Thymus (tissue), 11 donors: ENCODE data around the gene ZFAND3. TPM values are rescaled to one million over a fixed set of nuclear protein-coding genes. Genes with fewer than 3 reads are reported as not detected.
"Not testable (repeated sequence)": the region's sequence is repeated elsewhere in the genome, so short reads cannot be mapped to it uniquely, and the experiment has no call there.

Experiments used
- DNase-seq, 9 donors: peaks; one replicate each; pipeline ENCODE4 v3.0.0-alpha.2; 2013; ENCODE audit warnings: low spot score in 9 of 9, low read depth in 6 of 9, missing footprints in 1 of 9
- H3K27ac ChIP-seq, 2 donors: one replicate each; pipeline ENCODE4 v1.5.1; 2013; ENCODE audit warnings: control low read depth in 1 of 2, low read depth in 1 of 2, low read length in 1 of 2, mild to moderate bottlenecking in 1 of 2, moderate library complexity in 1 of 2
- H3K27me3 ChIP-seq, 2 donors: one replicate each; pipeline ENCODE4 v1.5.1; 2013; ENCODE audit warnings: low read length in 1 of 2; ENCODE audit not compliant: control insufficient read depth in 2 of 2, insufficient read depth in 1 of 2
- H3K36me3 ChIP-seq, 2 donors: one replicate each; pipeline ENCODE4 v1.5.1; 2013; ENCODE audit warnings: low read length in 1 of 2, mild to moderate bottlenecking in 1 of 2, moderate library complexity in 1 of 2; ENCODE audit not compliant: control insufficient read depth in 2 of 2, insufficient read depth in 2 of 2
- H3K4me1 ChIP-seq, 2 donors: one replicate each; pipeline ENCODE4 v1.5.1; 2013; ENCODE audit warnings: low read length in 2 of 2; ENCODE audit not compliant: control insufficient read depth in 2 of 2, insufficient read depth in 2 of 2
- H3K4me3 ChIP-seq, 2 donors: one replicate each; pipeline ENCODE4 v1.5.1; 2013; ENCODE audit warnings: low read length in 2 of 2, control low read depth in 1 of 2, mild to moderate bottlenecking in 1 of 2
- H3K9me3 ChIP-seq, 2 donors: one replicate each; pipeline ENCODE4 v1.5.1; 2013; ENCODE audit warnings: low read length in 1 of 2, mild to moderate bottlenecking in 1 of 2; ENCODE audit not compliant: control insufficient read depth in 2 of 2, insufficient read depth in 1 of 2
- WGBS: extraction: QIAGEN DNeasy Blood & Tissue Kit; methylation state at CpG from one replicate; pipeline ENCODE4 v1.1.7; 2013; 5-methylcytosine and 5-hydroxymethylcytosine counted together
- polyA plus RNA-seq: library from polyadenylated mRNA; stranded (reverse); fragments of 200-250 nt; gene quantifications from one replicate; pipeline ENCODE4 v1.2.3, GENCODE V29; 2013
- total RNA-seq: library from RNA; stranded (reverse); fragments of 120-200 nt; gene quantifications from one replicate; pipeline ENCODE4 v1.2.4, GENCODE V29; 2013
- donor health status: healthy.

The ZFAND3 gene
- total and polyA plus RNA-seq, 2 donors, result 8.5 to 25.7 TPM

DNA sequence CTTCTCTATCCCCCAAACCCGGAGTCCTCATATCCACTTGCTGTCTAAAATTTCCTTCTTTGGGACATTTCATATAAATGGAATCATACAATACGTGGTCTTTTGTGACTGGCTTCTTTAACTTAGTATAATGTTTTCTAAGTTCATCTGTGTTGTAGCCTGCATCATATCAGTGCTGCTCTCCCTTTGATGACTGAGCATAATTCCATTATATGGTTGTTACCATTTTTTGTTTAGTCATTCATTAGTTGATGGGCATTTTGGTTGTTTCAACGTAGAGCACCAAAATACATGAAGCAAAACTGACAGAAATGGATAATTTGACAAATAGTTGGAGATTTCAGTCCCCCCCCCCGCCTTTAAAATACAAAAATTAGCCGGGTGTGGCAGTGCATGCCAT lies 71.5 kb downstream of the ZFAND3 start:
- Histone ChIP-seq H3K4me1 (no peaks in the 10 kb centered on the region), H3K27ac (no peak overlapping the region)
- WGBS, result 95% methylated on average over 5 of the region's 5 CpGs

DNA sequence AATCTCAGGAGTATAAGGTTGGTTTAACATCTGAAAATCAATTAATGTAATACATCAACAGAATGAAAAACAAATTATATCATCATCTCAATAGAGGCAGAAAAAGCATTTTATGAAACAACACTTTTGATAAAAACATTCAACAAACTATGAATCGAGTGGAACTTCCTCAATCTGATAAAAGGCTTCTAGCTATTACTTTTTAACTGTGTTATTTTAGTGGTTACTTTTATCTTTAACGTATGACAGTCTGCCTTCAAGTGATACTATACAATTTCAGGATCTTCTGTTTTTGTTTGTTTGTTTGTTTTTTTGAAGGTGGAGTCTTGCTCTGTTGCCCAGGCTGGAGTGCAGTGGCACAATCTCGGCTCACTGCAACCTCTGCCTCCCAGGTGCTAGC lies 73.7 kb downstream of the ZFAND3 start:
- Histone ChIP-seq H3K9me3 (peaks cover 0 to 11% of the 10 kb centered on the region in 2 donors), H3K27ac (no peak overlapping the region), H3K4me1 (no peaks in the 10 kb centered on the region), H3K4me3 (no peak overlapping the region), H3K36me3 (peaks cover 0 to 3% of the 10 kb centered on the region in 2 donors), H3K27me3 (no peaks in the 10 kb centered on the region)
- 42% methylated on average over 3 of the region's 3 CpGs for WGBS
- DNase-seq, result no peak

More for the DNA sequence above, 71.5 kb downstream of the ZFAND3 start:
- H3K9me3 ChIP-seq, result peaks cover 0 to 11% of the 10 kb centered on the region in 2 donors
- DNase-seq, result no peak
- H3K36me3 ChIP-seq, result peaks cover 0 to 3% of the 10 kb centered on the region in 2 donors
- no peak overlapping the region for H3K4me3 ChIP-seq
- no peaks in the 10 kb centered on the region for H3K27me3 ChIP-seq

DNA sequence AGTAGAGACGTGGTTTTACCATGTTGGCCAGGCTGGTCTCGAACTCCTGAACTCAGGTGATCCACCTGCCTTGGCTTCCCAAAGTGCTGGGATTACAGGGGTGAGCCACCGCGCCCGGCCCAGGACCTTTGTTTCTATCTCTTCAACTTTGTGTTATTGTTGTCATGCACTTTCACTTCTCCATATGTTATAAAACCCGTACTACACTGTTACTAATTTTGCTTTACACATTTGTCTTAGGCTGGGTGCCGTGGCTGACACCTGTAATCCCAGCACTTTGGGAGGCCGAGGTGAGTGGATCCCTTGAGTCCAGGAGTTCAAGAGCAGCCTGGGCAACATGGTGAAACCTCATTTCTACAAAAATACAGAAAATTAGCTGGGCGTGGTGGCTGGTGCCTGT lies 74.2 kb downstream of the ZFAND3 start:
- H3K36me3 ChIP-seq, result not testable (repeated sequence)

DNA sequence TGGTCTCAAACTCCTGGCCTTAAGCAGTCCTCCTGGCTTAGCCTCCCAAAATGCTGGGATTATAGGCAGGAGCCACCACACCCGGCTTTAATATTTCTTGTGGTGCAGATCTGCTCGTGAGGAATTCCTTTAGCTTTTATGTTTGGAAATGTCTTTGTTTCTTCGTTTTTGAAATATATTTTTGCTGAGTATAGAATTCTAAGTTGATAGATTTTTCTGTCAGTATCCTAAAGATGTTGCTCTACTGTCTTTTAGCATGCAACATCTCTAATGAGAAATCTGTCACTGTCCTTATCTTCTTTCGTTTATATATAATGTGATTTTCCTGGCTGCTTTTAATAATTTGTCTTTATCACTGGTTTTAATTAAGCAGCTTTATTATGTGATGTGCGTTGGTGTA lies 75.1 kb downstream of the ZFAND3 start:
- 96% methylated on average over 5 of the region's 5 CpGs for WGBS
- Histone ChIP-seq H3K4me3 (no peak overlapping the region), H3K9me3 (peaks cover 0 to 11% of the 10 kb centered on the region in 2 donors), H3K27ac (no peak overlapping the region), H3K27me3 (no peaks in the 10 kb centered on the region), H3K36me3 (peaks cover 0 to 3% of the 10 kb centered on the region in 2 donors), H3K4me1 (no peaks in the 10 kb centered on the region)
- no peak for DNase-seq

More for the DNA sequence above, 74.2 kb downstream of the ZFAND3 start:
- H3K4me1 ChIP-seq, H3K27me3 ChIP-seq, H3K27ac ChIP-seq, DNase-seq, H3K4me3 ChIP-seq: not testable (repeated sequence)
- WGBS, result 96% methylated on average over 9 of the region's 9 CpGs
- H3K9me3 ChIP-seq, result peaks cover 0 to 11% of the 10 kb centered on the region in 2 donors

DNA sequence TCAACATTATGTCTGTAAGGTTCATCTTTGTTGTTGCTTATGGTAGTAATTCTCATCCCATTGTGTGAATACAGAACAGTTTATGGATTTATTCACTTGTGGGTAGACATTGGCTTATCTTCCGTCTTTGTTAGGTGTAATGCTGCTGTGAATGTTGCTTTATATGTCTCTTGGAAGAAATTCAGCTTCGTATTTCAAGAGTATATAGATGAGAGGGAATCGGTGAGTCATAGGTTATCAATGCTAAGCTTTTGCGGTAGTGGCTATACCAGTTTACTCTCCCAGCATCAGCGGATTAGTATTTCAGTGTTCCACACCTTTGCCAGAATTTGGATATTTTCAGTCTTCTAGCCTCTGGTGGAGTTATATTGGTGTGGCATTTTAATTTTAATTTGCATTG lies 77.8 kb downstream of the ZFAND3 start:
- no peak for DNase-seq
- no peaks in the 10 kb centered on the region for H3K27me3 ChIP-seq
- H3K9me3 ChIP-seq, result peaks cover 0 to 11% of the 10 kb centered on the region in 2 donors
- no peak overlapping the region for H3K4me3 ChIP-seq
- peaks cover 0 to 3% of the 10 kb centered on the region in 2 donors for H3K36me3 ChIP-seq
- H3K4me1 ChIP-seq, result no peaks in the 10 kb centered on the region
- 97% methylated on average over 5 of the region's 5 CpGs for WGBS
- no peak overlapping the region for H3K27ac ChIP-seq

- no peak overlapping the region for H3K4me3 ChIP-seq
- no peak overlapping the region for H3K27ac ChIP-seq
- H3K4me1 ChIP-seq, result no peaks in the 10 kb centered on the region
- peaks cover 0 to 11% of the 10 kb centered on the region in 2 donors for H3K9me3 ChIP-seq
- no peak for DNase-seq
- peaks cover 0 to 3% of the 10 kb centered on the region in 2 donors for H3K36me3 ChIP-seq
- WGBS, result 39% methylated on average over 4 of the region's 4 CpGs
- no peaks in the 10 kb centered on the region for H3K27me3 ChIP-seq
Measured at GRCh38 chr6:37897818-37898515, 78.4 kb downstream of the ZFAND3 start.

DNA sequence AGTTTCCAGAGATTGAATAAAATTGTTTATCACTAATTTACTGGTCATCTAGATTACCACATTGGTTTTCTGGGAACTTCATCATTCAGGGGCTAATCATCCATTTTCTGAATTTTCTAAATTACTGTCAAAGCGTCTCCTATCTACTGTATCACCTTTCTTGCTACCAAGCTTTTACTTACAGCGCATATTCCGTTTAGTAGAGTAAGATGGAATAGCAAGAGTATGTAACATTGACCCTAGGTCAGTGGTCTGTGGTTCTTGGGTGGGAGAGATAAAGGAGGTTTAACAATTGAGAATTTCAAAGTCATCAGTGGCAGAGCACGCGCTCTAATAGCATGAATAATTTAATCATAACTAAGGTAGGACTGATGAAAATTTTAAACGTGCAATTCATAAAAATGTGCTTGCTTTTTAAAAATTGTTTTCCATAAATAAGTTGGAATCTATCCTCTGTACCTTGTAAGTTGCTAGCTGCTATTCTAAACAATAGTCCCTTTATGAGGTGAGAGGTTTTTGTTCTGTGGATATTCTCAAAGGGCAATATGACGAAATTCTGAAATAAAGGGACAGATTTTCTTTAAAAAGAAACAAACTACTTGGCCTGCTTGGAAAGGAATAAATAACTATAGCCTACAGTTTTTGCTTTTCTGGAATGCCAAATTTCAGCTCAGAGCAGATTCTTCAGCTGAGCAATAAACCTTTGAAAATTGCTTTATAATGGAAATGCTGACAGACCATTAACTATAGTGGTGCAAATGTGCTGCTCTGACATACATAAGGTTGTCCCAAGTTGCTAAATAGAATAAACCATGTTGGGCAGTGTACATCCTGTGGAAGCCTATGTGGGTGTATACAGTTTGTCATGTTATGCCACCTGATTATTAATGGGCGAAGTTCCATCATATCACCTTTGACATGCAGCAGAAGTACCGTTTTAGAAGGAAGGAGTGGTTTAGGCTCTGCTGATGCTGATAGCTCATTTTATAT lies 84.1 kb downstream of the ZFAND3 start:
- no peak overlapping the region for H3K27ac ChIP-seq
- H3K36me3 ChIP-seq, result no peaks in the 10 kb centered on the region
- no peak overlapping the region for H3K4me3 ChIP-seq
- no peak for DNase-seq
- WGBS, result 94% methylated on average over 9 of the region's 9 CpGs
- H3K9me3 ChIP-seq, result no peaks in the 10 kb centered on the region
- H3K4me1 ChIP-seq, result no peaks in the 10 kb centered on the region
- no peaks in the 10 kb centered on the region for H3K27me3 ChIP-seq

- WGBS, result 97% methylated on average over 3 of the region's 3 CpGs
- no peak overlapping the region for H3K27ac ChIP-seq
- no peak for DNase-seq
- no peaks in the 10 kb centered on the region for H3K27me3 ChIP-seq
- no peak overlapping the region for H3K4me3 ChIP-seq
- no peaks in the 10 kb centered on the region for H3K9me3 ChIP-seq
- H3K36me3 ChIP-seq, result no peaks in the 10 kb centered on the region
- peaks cover 0 to 2% of the 10 kb centered on the region in 2 donors for H3K4me1 ChIP-seq
Measured at GRCh38 chr6:37904590-37904989, 85.1 kb downstream of the ZFAND3 start.

DNA sequence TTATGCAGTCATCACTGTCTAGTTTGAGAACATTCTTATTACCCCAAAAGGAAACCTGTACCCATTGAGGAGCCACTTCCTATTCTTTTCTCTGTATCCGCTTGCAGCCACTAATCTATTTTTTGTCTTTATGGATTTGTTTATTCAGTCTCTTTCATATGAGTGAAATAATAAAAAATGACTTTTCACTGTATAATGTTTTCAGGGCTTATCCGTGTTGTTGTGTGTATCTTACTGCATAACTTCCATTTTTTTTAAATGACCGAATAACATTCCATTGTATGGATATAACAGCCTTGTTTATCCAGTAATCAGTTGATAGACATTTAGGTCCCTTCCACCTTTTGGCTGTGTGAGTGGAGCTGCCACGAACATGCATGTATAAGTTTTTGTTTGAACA lies 86.6 kb downstream of the ZFAND3 start:
- H3K36me3 ChIP-seq, result no peaks in the 10 kb centered on the region
- no peak overlapping the region for H3K4me3 ChIP-seq
- WGBS, result 97% methylated on average over 4 of the region's 4 CpGs
- H3K27ac ChIP-seq, result no peak overlapping the region
- peaks cover 0 to 2% of the 10 kb centered on the region in 2 donors for H3K4me1 ChIP-seq
- no peak for DNase-seq
- H3K9me3 ChIP-seq, result no peaks in the 10 kb centered on the region
- no peaks in the 10 kb centered on the region for H3K27me3 ChIP-seq
